GM20000 (cell line): ENCODE data around the gene TMEM37.

Experiments used
- DNase-seq: peaks from one replicate; pipeline ENCODE4 v3.0.0; 2012; ENCODE audit warnings: low spot score
- CTCF ChIP-seq: IDR thresholded peaks from 2 replicates; pipeline ENCODE4 v1.5.1; 2012; ENCODE audit warnings: mild to moderate bottlenecking, control low read depth; ENCODE audit errors: extremely low read depth, missing control alignments

The TMEM37 gene

GRCh38 chr2:119408221-119408619 is 23.4 kb upstream of the TMEM37 start:
- no peak for DNase-seq
- no peak for TF ChIP-seq CTCF

GRCh38 chr2:119409506-119409905 is 22.1 kb upstream of the TMEM37 start:
- DNase-seq, result no peak
- TF ChIP-seq CTCF, result no peak

- DNase-seq, result no peak
- TF ChIP-seq CTCF, result no peak
Measured at GRCh38 chr2:119414894-119415293, 16.8 kb upstream of the TMEM37 start.

- no peak for TF ChIP-seq CTCF
- no peak for DNase-seq
Measured at GRCh38 chr2:119415630-119416029, 16.0 kb upstream of the TMEM37 start.

- no peak for DNase-seq
- no peak for TF ChIP-seq CTCF
Measured at GRCh38 chr2:119416299-119416923, 15.2 kb upstream of the TMEM37 start.

- TF ChIP-seq CTCF, result no peak
- no peak for DNase-seq
Measured at GRCh38 chr2:119417908-119418307, 13.7 kb upstream of the TMEM37 start.

- no peak for DNase-seq
- no peak for TF ChIP-seq CTCF
Measured at GRCh38 chr2:119419065-119419464, 12.6 kb upstream of the TMEM37 start.
